ENCODE results near the gene ADAM11. TPM values are rescaled to one million over a fixed set of nuclear protein-coding genes. Genes with fewer than 3 reads are reported as not detected.

Gene ADAM11
- total and polyA plus RNA-seq, 2 of the 8 experiments (the other 6 are each of a cell fraction or from before 2014, with no cell fraction given), result 2.3 to 2.9 TPM

DNA sequence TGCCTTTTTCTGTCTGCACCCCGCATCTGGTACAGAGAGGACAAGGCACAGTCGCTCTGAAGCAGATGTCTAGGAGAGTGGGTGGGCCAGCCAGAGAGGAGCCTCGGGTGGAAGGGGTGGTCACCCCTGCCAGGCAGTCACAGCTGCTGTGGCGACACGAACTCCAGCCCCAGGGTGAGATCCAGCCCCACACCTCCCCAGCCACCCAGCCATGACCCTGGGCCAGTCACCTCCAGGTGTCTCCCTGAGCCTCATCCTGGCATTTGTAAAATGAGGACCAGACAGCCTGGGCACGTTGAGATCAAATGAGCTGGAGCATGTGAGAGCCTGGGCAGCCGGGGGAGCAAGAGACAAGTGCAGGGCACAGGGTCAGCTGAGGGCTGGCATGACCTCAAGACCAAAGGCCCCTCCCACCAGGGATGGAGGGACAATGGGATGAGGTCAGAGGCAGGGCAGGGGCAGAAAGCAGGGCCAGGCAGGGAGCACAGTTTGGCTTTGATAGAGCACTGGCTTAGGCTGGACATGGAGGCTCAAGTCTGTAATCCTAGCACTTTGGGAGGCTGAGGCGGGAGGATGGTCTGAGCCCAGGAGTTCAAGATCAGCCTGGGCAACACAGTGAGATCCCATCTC, 7.7 kb downstream of the ADAM11 start:
- no peak overlapping the region for H3K4ac ChIP-seq (replicated peaks; ENCODE audit: insufficient read length, low read depth, low read length)
- H3K27me3 ChIP-seq (replicated peaks in 1 of 4; ENCODE audit: control insufficient read depth in 3 of 4, extremely low read depth in 1 of 4, insufficient read depth in 3 of 4, low read length in 3 of 4), result peaks cover 0 to 1% (median under 1%) of the 10 kb centered on the region in 4 experiments; a peak in 1 of 7 replicates
- H3K27ac ChIP-seq (ENCODE audit: low read depth, low read length), result no peak overlapping the region
- 73% methylated on average over 6 of the region's 8 CpGs; no CpG with 5 or more reads in 1 of the 2 experiments for WGBS, 2 experiments (ENCODE audit: extremely low coverage in 1 of 2, insufficient coverage in 1 of 2, insufficient read length in 1 of 2, insufficient replicate concordance in 2 of 2, low coverage in 1 of 2, low lambda C conversion rate in 2 of 2, missing lambda C conversion rate in 1 of 2)
- CTCF ChIA-PET (ENCODE audit: partially characterized antibody), result interaction anchor here (0.9 to 26.7 kb wide), 4 partner anchors 11 to 91 kb away, joined by 4 to 577 read pairs (median 7); partner anchors contain the start of gene HIGD1B
- no peak overlapping the region for H4K8ac ChIP-seq (ENCODE audit: extremely low read depth, insufficient read depth, low read length)
- no peak overlapping the region for H3K14ac ChIP-seq (ENCODE audit: insufficient read length)
- no peak for DNase-seq (ENCODE audit: low read depth in 1 of 2, low spot score in 2 of 2)
- POLR2A ChIA-PET (ENCODE audit: partially characterized antibody), result interaction anchor here (0.6 to 1.0 kb wide), 3 partner anchors 9 to 82 kb away, joined by 3 to 5 read pairs (median 4); partner anchors contain the start of gene HIGD1B
- H4K5ac ChIP-seq (ENCODE audit: insufficient read length, low read depth, low read length), result no peak overlapping the region
- H4K91ac ChIP-seq (replicated peaks; ENCODE audit: insufficient read length, low read length), result no peak overlapping the region
- no peak overlapping the region for H2AFZ ChIP-seq (ENCODE audit: low read length)
- H3K4me3 ChIP-seq (ENCODE audit: extremely low read depth in 1 of 4, insufficient read depth in 2 of 4, low read depth in 3 of 4, low read length in 4 of 4), result no peak overlapping the region
- no peak overlapping the region for H2BK5ac ChIP-seq (ENCODE audit: low read depth, low read length)
- no peaks in the 10 kb centered on the region for H3K79me2 ChIP-seq (ENCODE audit: control insufficient read depth in 1 of 2, insufficient read depth in 2 of 2, low read length in 2 of 2)
- no peak overlapping the region for H3K56ac ChIP-seq (replicated peaks; ENCODE audit: insufficient read length, low read depth, low read length)
- no peak overlapping the region for H2BK12ac ChIP-seq (ENCODE audit: low read depth, low read length)
- H3K4me1 ChIP-seq (replicated peaks in 1 of 4; ENCODE audit: control insufficient read depth in 3 of 4, insufficient read depth in 4 of 4, low read length in 3 of 4), result peaks cover 0 to 13% (median 6%) of the 10 kb centered on the region in 4 experiments; a peak in 6 of 7 replicates
- H2BK15ac ChIP-seq (ENCODE audit: low read length), result no peak overlapping the region
- H3K23me2 ChIP-seq (ENCODE audit: low read depth, low read length), result no peaks in the 10 kb centered on the region
- no peak overlapping the region for H2BK120ac ChIP-seq (replicated peaks; ENCODE audit: low read depth, low read length)
- H3K9ac ChIP-seq (replicated peaks in 1 of 4; ENCODE audit: extremely low read depth in 1 of 4, low read depth in 3 of 4, low read length in 3 of 4), result no peak overlapping the region
- H3K79me1 ChIP-seq (ENCODE audit: low read depth, low read length), result no peaks in the 10 kb centered on the region
- H3K23ac ChIP-seq (ENCODE audit: insufficient read length), result no peak overlapping the region
- peaks cover 0 to 2% of the 10 kb centered on the region in 2 experiments for H4K20me1 ChIP-seq (replicated peaks in 1 of 2; ENCODE audit: control insufficient read depth in 1 of 2, insufficient read depth in 2 of 2, low read length in 2 of 2)
- no peak overlapping the region for H2BK20ac ChIP-seq (ENCODE audit: low read length)
- no peaks in the 10 kb centered on the region for H3K9me3 ChIP-seq (ENCODE audit: insufficient read depth in 2 of 2, low read depth in 1 of 2, low read length in 1 of 2)
- H3K18ac ChIP-seq (ENCODE audit: extremely low read depth, low read length), result no peak overlapping the region
- no peaks in the 10 kb centered on the region for H3K36me3 ChIP-seq (ENCODE audit: control insufficient read depth in 2 of 4, insufficient read depth in 4 of 4, low read length in 3 of 4)
- no peak for FAIRE-seq
- no peak overlapping the region for H2AK5ac ChIP-seq (ENCODE audit: low read depth, low read length)
- H3K4me2 ChIP-seq (ENCODE audit: insufficient read depth in 1 of 2, low read depth in 2 of 2, low read length in 2 of 2), result no peak overlapping the region
- no peak for TF ChIP-seq CHD1 (IDR thresholded peaks at IDR 0.05; ENCODE audit: low read depth, low read length)
- TF ChIP-seq YY1 (IDR thresholded peaks at IDR 0.05; ENCODE audit: low read depth, low read length), result no peak
- no peak for TF ChIP-seq POLR2A (IDR thresholded peaks at IDR 0.05; ENCODE audit: control extremely low read depth in 1 of 2, low read depth in 2 of 2, low read length in 2 of 2)
- TF ChIP-seq GABPA (IDR thresholded peaks at IDR 0.05; ENCODE audit: borderline replicate concordance, insufficient read depth, low read length), result no peak
- TF ChIP-seq EZH2 (IDR thresholded peaks at IDR 0.05; ENCODE audit: low read depth, low read length, severe bottlenecking), result no peak
- TF ChIP-seq, protein P1, sequence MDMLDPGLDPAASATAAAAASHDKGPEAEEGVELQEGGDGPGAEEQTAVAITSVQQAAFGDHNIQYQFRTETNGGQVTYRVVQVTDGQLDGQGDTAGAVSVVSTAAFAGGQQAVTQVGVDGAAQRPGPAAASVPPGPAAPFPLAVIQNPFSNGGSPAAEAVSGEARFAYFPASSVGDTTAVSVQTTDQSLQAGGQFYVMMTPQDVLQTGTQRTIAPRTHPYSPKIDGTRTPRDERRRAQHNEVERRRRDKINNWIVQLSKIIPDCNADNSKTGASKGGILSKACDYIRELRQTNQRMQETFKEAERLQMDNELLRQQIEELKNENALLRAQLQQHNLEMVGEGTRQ (IDR thresholded peaks at IDR 0.05; ENCODE audit: low read length), result no peak
- TF ChIP-seq, protein P2, sequence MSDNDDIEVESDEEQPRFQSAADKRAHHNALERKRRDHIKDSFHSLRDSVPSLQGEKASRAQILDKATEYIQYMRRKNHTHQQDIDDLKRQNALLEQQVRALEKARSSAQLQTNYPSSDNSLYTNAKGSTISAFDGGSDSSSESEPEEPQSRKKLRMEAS (IDR thresholded peaks at IDR 0.05), result no peak
- TF ChIP-seq TCF12 (IDR thresholded peaks at IDR 0.05; ENCODE audit: low read depth, low read length), result no peak
- TF ChIP-seq BRCA1 (IDR thresholded peaks at IDR 0.05; ENCODE audit: low read depth, low read length), result no peak
- no peak for TF ChIP-seq EP300 (IDR thresholded peaks at IDR 0.05; ENCODE audit: borderline replicate concordance in 1 of 2, low read depth in 2 of 2, low read length in 2 of 2)
- no peak for TF ChIP-seq BACH1 (IDR thresholded peaks at IDR 0.05; ENCODE audit: low read length)
- no peak for TF ChIP-seq KDM1A (IDR thresholded peaks at IDR 0.05; ENCODE audit: borderline replicate concordance, low read length)

Measured in H1 (cell line).